CD4-positive, alpha-beta T cell treated with Interleukin-15 for 1 hour (primary cell): ENCODE results near the gene ATF6B.

Experiments used
- DNase-seq: peaks from one replicate; pipeline ENCODE4 v3.0.0-alpha.2; 2020

ATF6B gene

DNA sequence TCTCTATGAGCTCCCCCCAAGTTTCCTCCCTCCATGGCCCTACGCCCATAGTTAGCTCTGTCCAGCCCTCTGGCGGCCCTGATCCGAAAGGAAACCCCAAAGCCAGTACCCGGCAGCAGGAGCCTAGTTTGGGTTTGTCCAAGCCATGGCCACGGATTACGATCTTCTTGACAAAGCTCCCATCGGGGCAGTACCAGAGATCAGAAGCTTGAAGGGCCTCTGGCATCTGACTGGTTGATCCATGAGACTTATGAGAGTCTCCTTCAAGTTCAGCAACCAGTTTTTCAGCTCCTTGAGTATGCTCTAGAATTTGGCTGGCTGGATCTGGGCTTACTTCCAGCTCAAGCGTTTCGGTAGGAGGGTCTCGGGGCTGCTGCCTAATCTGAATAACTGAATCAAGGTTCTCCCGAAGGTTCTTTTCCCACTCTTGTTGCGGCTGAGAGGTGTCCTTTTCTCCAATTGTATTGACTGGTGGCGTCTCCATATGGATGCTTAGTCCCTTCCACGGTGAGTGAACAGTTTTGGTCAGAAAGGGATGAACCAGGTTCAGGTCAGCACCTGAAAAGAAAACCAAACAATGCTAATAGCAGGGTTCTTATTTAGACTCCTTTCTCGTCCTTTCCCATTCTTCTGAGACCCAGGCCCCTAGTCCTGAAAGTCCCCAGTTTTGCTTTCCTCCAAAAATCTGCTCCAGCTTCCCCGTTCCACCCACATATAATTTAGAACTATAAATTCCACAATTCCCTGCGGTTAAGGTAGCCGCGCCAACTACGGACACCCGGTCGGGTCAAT is 1.4 kb upstream of the ATF6B start:
- DNase-seq = no peak

GRCh38 chr6:32128751-32129296 is 778 bp upstream of the ATF6B start:
- no peak for DNase-seq

GRCh38 chr6:32127409-32127716 is 683 bp downstream of the ATF6B start:
- no peak for DNase-seq

- DNase-seq = no peak
Measured at GRCh38 chr6:32126880-32127279, 1.2 kb downstream of the ATF6B start.

DNA sequence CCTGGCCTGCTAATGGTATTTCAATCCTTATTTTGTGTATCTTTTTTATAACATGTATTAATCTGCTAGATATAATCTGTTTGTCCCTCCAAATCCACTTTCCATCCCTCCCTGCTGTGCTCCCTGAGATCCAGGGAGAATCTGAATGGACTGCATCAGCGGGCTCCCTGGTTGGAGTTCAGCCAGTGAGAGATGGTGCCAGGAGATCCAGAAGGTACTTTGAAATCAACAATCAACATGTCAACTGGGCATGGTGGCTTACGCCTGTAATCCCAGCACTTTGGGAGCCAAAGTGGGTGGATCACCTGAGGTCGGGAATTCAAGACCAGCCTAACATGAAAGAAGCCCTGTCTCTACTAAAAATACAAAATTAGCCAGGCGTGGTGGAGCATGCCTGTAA is 4.4 kb downstream of the ATF6B start:
- no peak for DNase-seq

- no peak for DNase-seq
Measured at GRCh38 chr6:32120573-32121059, 7.4 kb downstream of the ATF6B start.

DNA sequence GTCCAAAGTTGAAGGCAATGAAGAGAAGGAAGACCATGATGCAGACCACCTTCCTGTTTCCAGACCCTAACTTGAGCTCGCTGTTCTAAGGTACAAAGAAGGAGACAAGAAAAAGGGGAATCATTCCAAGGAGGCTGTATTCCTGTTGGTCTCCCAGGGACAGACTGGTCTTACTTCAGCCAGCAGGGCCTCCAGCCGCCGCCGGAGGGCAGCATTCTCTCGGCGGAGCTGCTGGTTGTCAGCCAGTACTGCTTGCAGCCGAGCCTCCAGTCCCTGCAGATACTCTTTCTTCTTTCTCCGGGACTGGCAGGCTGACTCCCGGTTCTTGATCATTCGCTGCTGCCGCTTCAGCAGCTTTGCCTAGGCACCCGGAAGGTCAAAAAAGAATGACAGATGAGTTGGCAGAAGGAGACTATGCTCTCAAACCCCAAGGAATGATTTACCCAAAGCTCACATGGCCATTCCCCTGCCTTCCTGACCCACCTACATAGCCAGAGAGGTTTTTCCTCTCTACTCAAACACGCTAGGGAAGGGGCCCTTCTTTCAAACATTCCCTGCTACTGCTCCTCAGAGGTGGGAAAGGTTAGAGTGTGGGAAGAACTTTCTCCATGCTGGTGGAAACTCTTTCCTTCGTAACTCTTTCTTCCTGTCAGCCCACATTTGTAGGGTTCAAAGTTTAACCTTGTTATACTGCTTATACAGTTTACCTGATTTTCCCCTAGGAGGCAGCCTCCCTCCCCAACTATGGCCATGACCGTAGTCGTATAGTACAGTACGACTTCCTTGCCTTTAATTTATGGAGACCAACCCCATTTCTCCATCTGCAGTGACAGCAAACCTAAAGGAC is 9.0 kb downstream of the ATF6B start:
- peak; percentile 73 for DNase-seq

DNA sequence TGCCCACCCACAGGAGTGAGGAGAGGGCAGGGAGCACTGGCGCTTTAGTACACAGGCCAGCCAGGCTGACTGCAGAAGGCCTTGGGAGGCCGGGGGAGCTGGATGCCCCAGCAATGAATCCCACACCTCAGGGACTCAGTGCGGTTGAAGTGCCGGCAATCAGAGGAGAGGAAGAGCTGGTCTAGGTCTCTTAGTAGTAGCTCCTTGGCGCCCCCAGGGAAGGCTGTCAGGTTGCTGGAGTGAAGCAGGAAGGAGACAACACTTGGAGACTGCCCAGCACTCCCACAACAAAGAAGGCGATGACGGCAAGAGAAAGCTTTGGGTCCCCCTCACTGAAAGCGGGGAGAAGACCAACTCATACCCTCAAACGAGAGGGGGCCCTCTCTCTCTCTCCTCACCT is 10.6 kb downstream of the ATF6B start:
- DNase-seq = no peak

GRCh38 chr6:32116674-32117073 is 11.4 kb downstream of the ATF6B start:
- no peak for DNase-seq

DNA sequence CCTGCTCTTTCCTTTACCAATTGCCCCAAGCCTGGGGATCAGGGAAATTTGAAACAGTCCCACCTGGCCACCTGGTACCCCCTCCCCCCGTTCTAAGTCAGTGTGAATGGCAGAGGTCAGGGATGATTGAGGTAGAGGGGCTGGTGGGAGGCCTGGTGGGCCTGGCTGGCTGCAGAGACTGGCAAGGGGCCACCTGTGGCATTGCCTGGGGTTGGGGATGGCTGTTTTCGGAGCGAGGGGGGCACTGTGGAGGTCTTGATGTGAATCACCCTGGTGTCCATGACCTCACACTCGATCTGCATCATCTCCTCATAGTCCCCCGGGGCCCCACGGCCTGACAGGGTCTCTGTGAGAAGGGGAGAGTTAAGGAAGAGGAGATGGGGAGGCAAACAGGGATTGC is 12.4 kb downstream of the ATF6B start:
- no peak for DNase-seq

DNA sequence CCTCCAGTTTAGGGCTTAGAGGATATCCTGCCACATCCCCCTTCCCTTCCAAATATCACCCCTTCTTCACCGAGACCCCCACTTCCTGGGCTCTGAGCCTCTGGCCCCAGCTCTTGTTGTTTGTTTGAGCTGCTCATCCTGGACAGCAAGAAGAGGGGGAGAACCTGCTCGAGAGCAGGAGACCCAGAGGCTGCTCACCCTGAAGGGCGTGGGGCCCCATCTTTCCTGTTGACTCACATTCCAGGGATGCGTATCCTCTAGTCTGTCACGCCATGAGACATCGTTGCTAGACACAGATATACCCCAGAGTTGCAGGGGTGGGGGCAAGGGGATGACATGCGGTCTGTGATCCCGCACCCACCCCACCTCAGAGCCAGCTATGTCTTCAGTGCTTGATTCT is 13.2 kb downstream of the ATF6B start:
- no peak for DNase-seq

GRCh38 chr6:32113386-32114352 is 14.4 kb downstream of the ATF6B start:
- DNase-seq = no peak

DNA sequence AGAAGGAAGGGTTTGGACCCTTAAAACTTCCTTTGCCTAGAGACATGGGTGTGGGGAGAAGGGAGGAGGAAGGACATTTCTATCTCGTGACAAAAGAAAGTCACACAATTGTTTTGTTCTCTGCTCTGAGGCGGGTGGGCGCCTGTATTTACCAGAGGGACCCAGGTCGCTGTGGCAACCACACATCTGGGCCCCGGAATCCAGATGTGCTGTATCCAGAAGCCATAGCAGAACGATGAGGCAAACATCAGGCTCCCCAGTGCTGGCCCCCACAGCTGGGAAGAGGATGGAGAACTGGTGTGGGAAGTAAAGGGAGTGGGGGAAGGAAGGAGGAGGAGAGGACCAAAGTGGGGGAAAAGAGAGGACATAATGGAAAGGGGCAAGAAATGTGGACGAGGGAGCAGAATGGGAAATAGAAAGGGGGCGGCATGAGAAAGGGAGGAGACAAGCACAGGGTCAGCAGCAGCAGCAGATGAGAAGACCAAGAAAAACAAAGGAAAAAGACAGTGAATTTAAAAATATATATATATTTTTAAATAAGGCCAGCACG is 15.5 kb downstream of the ATF6B start:
- no peak for DNase-seq

DNA sequence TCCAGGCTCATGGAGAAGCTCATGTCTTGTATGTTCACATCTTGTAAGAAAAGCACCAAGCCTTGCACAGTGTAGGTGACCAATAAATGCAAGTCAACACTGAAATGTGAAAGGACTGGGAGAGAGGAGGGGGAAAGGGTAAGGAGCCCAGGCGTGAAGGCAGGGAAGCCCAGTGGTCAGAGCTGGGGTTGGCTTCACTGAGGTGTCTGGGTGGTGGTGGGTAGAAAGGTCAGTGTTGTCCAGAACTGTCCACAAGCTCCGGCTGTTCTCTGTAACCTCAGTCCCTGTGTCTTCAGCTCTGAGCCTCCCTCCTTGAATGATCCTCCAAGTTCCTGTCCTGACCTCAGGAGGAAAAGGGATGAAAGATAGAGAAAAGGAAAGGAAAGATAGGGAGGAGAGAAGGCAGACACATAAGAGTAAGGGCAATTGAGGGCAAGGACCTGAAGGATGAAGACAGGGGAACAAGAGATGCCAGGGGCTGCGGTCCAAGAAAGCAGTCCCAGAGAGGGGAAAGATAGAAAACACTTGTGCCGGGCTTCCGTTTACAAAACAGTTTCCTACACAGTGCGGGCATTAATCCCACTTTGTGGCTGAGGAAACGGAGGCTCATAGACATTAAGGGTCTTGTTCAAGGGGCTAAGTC is 16.5 kb downstream of the ATF6B start:
- DNase-seq = no peak

DNA sequence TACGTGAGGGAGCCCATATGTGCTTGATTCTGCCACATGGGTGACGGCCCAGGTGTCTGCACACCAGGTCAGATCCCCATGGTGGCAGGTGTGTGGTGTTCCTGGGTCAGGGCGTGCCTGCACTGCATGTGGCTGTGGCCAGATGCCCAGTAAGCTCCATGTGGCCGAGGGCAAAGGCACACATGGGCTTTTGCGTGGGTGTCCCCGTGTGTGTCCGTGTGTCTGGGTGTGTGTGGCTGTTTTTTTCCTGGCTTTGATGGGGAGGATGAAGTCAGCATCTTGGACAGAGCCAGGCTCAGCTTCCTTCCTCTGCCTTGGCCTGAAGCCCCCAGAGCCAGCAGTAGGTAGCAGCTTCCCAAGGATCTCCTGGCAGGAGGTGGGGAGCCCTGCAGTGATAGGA is 17.4 kb downstream of the ATF6B start:
- DNase-seq = no peak

- DNase-seq = no peak
Measured at GRCh38 chr6:32109765-32110160, 18.3 kb downstream of the ATF6B start.

- DNase-seq = no peak
Measured at GRCh38 chr6:32109114-32109764, 18.8 kb downstream of the ATF6B start, which contains the start of gene TNXB. Gene TNXB, minus strand, starts transcription at chr6:32109338. Its CDS starts 11,140 bp downstream, at chr6:32098198.

DNA sequence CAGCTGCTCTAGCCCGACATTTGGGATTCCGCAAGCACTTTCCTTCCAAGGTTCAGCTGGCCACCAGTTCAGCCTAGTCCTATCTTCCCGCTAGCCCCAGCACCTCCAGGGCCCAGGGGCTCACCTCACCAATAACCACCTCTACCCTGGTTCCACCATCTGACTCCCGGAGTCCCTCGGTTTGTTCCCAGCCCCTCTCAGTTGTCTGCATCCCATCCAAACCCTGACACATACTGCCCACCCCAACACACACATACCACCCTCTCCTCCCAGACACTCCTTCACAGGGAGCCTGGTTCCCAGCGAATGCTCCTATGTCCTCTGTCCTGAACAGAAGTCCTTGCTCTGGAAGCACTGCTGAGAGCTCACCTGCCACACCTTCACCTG is 19.3 kb downstream of the ATF6B start:
- no peak for DNase-seq

GRCh38 chr6:32108094-32108627 is 19.9 kb downstream of the ATF6B start:
- no peak for DNase-seq

- DNase-seq = no peak
Measured at GRCh38 chr6:32107406-32107805, 20.6 kb downstream of the ATF6B start.

DNA sequence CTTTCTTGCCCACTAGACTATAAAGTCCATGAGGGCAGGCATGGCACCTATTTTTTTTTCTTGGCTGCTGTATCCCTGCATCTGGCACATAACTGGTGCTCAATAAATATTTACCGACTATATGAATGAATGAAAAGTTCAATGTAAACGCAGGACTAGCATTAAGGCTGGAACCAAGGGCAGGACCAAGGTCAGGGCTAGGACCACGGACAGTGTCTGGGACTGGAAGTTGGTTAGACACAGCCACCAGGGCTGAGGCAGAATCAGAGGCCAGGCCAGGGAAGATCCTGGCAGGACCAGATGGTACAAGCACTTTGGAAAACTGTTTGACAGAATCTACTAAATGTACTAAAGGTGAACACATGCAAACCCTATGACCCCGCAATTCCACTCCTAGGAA is 22.6 kb downstream of the ATF6B start:
- no peak for DNase-seq
